ENCODE measurements around the gene MAD1L1. TPM values are rescaled to one million over a fixed set of nuclear protein-coding genes. Genes with fewer than 3 reads are reported as not detected.
"Not testable (repeated sequence)": the region's sequence is repeated elsewhere in the genome, so short reads cannot be mapped to it uniquely, and the experiment has no call there.

MAD1L1 gene
- total RNA-seq, 1 experiment from 2014 or later, result 38.5 TPM

DNA sequence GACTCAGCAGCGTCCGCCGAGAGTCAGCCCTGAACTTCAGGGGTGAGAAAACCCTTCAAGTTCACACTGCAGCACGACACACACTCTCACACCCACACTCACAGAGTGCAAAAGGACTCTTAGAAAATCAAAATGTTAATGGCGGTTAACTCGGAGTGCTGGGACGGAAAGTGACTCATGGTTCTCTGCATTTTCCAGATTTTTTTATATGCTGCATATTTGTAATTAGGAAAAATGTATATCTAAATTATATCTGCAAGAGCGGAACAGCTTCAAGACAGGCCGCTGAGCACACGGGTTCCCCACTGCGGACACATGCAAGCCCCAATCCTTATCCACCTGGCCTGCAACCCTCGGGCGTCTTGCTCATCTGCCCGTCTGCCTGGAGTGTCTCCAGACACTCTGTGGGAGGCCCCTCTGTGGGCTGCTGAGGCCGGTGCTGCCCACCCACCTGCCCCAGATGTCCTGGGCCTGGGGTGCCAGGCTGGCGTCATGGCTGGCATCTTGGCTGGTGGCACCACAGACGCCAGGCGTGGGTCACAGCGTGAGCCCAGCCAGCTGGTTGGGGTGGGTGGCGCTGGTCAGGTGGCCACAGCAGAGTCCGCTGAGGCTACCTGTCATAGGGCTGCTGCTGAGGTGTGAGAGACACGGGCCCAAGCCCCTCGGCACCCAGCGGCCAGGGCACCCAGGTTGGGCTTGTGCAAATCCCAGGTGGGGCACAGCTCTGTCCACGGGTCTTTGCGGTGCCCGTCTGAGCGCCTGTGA lies 407.7 kb downstream of the MAD1L1 start:
- intact Hi-C loops (cut with micrococcal nuclease); RAD21 ChIA-PET (ENCODE audit: low non-redundant PET in 1 of 2, low total read pairs in 2 of 2, uncharacterized antibody in 2 of 2, unreplicated experiment in 2 of 2); H3K4me2 ChIP-seq (ENCODE audit: low read length); H3K9me2 ChIP-seq (ENCODE audit: insufficient read depth); H3K9ac ChIP-seq (ENCODE audit: low read length); H4K20me1 ChIP-seq (ENCODE audit: insufficient read depth); H3K36me3 ChIP-seq (ENCODE audit: control insufficient read depth in 1 of 2, insufficient read depth in 2 of 2, low read length in 2 of 2); H3K27ac ChIP-seq (ENCODE audit: low read depth, low read length); H3K4me1 ChIP-seq (ENCODE audit: control insufficient read depth in 1 of 2, insufficient read depth in 2 of 2, low read length in 2 of 2); ATAC-seq; H3K79me2 ChIP-seq (ENCODE audit: insufficient read depth, low read length); H3K4me3 ChIP-seq (replicated peaks in 1 of 2; ENCODE audit: low read depth in 1 of 2, low read length in 2 of 2); DNase-seq (ENCODE audit: low read depth, low spot score); BruUV-seq (replicated peaks); H3K9me3 ChIP-seq (ENCODE audit: control insufficient read depth in 1 of 2, insufficient read depth in 1 of 2, low read depth in 1 of 2, low read length in 2 of 2); H2AFZ ChIP-seq (ENCODE audit: low read depth, low read length, poor library complexity, severe bottlenecking); H3K27me3 ChIP-seq (ENCODE audit: insufficient read depth, low read length); CTCF ChIA-PET; POLR2A ChIA-PET: not testable (repeated sequence)

DNA sequence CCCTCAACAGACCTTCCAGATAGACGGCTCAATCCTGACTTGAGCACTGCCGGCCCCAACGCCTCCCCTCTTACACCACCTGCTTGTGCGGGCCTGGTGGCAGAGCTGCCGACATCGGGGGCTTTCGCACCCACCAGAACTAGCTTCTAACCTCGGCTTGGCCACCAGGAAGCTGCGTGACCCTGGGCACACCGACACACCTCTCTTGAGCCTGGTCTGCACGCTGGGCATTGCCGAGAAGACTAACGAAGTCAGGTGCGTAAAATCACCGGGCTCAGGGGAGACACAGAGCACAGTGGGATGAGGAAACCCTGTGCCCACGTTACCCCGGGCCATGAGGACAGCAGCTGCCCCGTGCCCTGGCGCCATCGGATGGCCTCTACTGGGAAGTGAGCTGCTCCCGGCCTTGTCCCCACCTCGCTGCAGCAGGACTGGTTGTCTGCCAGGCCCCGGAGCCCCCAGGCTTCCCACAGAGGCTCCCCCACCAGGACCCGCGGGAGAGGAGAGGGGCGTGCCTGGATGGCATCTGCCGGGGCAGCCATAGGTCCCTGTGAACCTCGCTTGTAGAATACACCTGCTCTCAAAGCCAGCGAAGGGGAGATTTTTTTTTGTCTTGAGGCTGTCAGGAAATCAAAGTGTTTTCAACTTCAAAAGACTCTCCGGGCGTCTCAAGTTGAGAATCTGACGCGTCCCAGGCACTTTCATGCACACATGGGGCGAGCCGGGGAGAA lies 408.4 kb downstream of the MAD1L1 start:
- H3K27me3 ChIP-seq (ENCODE audit: insufficient read depth, low read length); intact Hi-C loops (cut with micrococcal nuclease); RAD21 ChIA-PET (ENCODE audit: low non-redundant PET in 1 of 2, low total read pairs in 2 of 2, uncharacterized antibody in 2 of 2, unreplicated experiment in 2 of 2); POLR2A ChIA-PET; H3K4me3 ChIP-seq (replicated peaks in 1 of 2; ENCODE audit: low read depth in 1 of 2, low read length in 2 of 2); H3K4me1 ChIP-seq (ENCODE audit: control insufficient read depth in 1 of 2, insufficient read depth in 2 of 2, low read length in 2 of 2); H3K36me3 ChIP-seq (ENCODE audit: control insufficient read depth in 1 of 2, insufficient read depth in 2 of 2, low read length in 2 of 2); H3K9ac ChIP-seq (ENCODE audit: low read length); H4K20me1 ChIP-seq (ENCODE audit: insufficient read depth); H2AFZ ChIP-seq (ENCODE audit: low read depth, low read length, poor library complexity, severe bottlenecking); BruUV-seq (replicated peaks); H3K9me3 ChIP-seq (ENCODE audit: control insufficient read depth in 1 of 2, insufficient read depth in 1 of 2, low read depth in 1 of 2, low read length in 2 of 2); H3K4me2 ChIP-seq (ENCODE audit: low read length); DNase-seq (ENCODE audit: low read depth, low spot score); H3K27ac ChIP-seq (ENCODE audit: low read depth, low read length); H3K79me2 ChIP-seq (ENCODE audit: insufficient read depth, low read length); ATAC-seq; CTCF ChIA-PET; H3K9me2 ChIP-seq (ENCODE audit: insufficient read depth): not testable (repeated sequence)
